Kidney epithelial cell (primary cell): Measurements from ENCODE around the gene SRRD. TPM values are rescaled to one million over a fixed set of nuclear protein-coding genes. Genes with fewer than 3 reads are reported as not detected.

Source experiments
- DNase-seq: peaks from one replicate; pipeline ENCODE4 v3.0.0-alpha.2; 2010; ENCODE audit warnings: low read depth
- H3K27me3 ChIP-seq: 2 replicates; pipeline ENCODE4 v1.6.0; 2011; ENCODE audit warnings: low read length; ENCODE audit not compliant: control insufficient read depth, insufficient read depth
- H3K36me3 ChIP-seq: 2 replicates; pipeline ENCODE4 v1.5.1; 2011; ENCODE audit warnings: low read length; ENCODE audit not compliant: control insufficient read depth, insufficient read depth
- H3K4me3 ChIP-seq: 2 replicates; pipeline ENCODE4 v1.5.1; 2011; ENCODE audit warnings: low read depth, mild to moderate bottlenecking, control low read depth, low read length
- total RNA-seq: library from RNA; depleted of rRNA; stranded (reverse); fragments of >200 nt; gene quantifications from 2 replicates; pipeline ENCODE4 v1.2.3, GENCODE V29; 2015
- TF ChIP-seq, protein P1 (sequence below): IDR thresholded peaks from 2 replicates; pipeline ENCODE4 v1.5.1; 2011; ENCODE audit warnings: mild to moderate bottlenecking, moderate library complexity, low read length, control low read depth, inconsistent platforms; ENCODE audit not compliant: insufficient read depth, poor library complexity, severe bottlenecking

The SRRD gene
- total RNA-seq, 1 donor from 2014 or later: 45.0 TPM

DNA sequence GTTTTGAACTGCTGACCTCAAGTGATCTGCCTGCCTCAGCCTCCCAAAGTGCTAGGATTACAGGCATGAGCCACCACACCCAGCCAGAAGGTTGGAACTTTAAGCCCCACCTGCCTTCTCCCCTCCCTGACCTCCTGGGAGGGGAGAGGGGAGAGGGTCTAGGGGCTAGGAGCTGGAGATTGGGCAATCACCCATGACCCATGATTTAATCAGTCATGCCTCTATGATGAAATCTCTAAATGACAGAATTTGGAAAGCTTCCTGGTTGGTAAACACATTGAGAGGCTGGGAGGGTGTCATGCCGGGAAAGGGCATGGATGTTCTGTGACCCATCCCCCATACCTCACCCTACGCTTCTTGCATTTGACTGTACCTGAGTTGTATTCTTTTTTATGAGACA lies 45.7 kb downstream of the SRRD start:
- Histone ChIP-seq H3K27me3 (no peaks in the 10 kb centered on the region), H3K36me3 (no peaks in the 10 kb centered on the region), H3K4me3 (no peak overlapping the region)
- DNase-seq: no peak
- TF ChIP-seq, protein P1, sequence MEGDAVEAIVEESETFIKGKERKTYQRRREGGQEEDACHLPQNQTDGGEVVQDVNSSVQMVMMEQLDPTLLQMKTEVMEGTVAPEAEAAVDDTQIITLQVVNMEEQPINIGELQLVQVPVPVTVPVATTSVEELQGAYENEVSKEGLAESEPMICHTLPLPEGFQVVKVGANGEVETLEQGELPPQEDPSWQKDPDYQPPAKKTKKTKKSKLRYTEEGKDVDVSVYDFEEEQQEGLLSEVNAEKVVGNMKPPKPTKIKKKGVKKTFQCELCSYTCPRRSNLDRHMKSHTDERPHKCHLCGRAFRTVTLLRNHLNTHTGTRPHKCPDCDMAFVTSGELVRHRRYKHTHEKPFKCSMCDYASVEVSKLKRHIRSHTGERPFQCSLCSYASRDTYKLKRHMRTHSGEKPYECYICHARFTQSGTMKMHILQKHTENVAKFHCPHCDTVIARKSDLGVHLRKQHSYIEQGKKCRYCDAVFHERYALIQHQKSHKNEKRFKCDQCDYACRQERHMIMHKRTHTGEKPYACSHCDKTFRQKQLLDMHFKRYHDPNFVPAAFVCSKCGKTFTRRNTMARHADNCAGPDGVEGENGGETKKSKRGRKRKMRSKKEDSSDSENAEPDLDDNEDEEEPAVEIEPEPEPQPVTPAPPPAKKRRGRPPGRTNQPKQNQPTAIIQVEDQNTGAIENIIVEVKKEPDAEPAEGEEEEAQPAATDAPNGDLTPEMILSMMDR: no peak

DNA sequence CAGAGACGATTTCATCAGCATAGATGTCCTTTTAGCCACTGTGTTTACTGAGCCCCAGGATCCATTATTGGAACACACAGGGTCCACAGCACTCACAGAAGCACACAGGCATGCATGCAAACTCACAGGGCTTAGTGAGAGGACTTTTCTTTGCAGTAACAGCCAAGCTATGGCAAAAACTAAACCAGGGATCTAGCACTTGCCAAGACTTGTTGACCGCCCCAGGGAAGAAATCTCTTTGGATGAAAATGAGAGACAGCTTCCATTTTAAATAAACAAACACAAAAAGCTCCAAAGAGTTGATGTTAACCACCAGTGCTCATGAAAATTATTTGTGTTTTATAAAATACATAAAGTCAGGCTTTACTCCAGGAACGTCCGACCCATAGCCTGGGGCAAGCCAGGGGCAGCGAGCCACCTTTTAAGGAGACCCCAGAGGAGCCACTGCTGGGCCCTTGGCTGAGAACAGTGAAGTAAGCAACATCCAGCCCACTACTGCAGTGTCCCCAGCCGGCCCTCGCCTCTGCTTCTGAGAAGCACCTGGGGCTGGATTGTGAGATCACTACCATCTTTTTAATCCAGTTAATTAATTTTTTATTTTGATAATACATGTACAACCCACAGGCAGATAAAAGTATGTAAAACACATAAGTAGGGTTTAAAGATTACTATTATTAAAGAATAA lies 50.6 kb downstream of the SRRD start:
- Histone ChIP-seq H3K4me3 (no peak overlapping the region), H3K27me3 (no peaks in the 10 kb centered on the region), H3K36me3 (no peaks in the 10 kb centered on the region)
- no peak for DNase-seq
- TF ChIP-seq, protein P1: no peak

DNA sequence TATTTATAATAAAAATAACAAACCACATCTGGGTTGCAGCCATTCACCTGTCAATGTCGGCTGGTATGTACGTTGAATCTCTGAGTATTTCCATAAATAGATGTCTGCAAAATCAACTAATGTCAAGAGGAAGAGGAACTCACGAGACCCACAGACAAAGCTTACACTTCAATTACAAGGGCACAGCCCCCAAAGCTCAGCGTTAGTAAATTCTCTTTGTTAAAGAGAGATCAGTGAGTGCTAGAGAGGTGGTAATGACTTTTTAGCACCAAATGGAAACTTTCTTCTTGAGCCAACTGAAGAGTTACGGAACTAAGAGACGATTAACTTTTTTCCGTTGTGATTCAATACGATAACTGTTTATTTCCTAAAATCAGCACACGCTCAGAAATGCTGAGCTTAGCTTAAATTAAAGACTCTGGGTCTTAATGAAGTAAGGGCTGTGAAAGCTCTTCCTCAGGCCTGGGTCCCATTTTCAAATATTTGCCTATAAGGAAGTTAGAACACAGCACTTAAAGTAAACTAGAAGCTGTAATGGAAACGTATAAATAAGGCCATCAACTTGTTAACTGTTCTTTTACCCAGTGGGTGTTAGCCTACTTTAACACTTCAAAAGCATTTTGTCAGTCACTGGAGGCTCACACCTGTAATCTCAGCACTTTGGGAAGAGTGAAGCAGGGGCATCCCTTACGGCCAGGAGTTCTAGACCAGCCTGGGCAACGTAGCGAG lies 51.4 kb downstream of the SRRD start:
- TF ChIP-seq, protein P1: no peak

DNA sequence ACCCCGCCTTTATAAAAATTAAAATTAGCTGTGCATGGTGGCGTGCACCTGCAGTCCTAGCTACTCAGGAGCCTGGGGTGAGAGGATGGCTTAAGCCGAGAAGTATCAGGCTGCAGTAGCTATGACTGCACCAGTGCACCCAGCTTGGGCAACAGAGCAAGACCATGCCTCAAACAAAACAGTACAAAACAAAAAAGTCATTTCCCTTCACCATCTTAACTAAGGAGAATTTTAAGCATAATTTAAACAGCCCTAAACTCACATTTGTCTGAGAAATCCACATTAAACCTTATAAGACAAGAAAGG lies 51.9 kb downstream of the SRRD start:
- Histone ChIP-seq H3K4me3 (no peak overlapping the region), H3K36me3 (no peaks in the 10 kb centered on the region), H3K27me3 (no peaks in the 10 kb centered on the region)
- TF ChIP-seq, protein P1: no peak
- no peak for DNase-seq

More for the DNA sequence above, 51.4 kb downstream of the SRRD start:
- no peak for DNase-seq
- Histone ChIP-seq H3K36me3 (no peaks in the 10 kb centered on the region), H3K27me3 (no peaks in the 10 kb centered on the region), H3K4me3 (no peak overlapping the region)

DNA sequence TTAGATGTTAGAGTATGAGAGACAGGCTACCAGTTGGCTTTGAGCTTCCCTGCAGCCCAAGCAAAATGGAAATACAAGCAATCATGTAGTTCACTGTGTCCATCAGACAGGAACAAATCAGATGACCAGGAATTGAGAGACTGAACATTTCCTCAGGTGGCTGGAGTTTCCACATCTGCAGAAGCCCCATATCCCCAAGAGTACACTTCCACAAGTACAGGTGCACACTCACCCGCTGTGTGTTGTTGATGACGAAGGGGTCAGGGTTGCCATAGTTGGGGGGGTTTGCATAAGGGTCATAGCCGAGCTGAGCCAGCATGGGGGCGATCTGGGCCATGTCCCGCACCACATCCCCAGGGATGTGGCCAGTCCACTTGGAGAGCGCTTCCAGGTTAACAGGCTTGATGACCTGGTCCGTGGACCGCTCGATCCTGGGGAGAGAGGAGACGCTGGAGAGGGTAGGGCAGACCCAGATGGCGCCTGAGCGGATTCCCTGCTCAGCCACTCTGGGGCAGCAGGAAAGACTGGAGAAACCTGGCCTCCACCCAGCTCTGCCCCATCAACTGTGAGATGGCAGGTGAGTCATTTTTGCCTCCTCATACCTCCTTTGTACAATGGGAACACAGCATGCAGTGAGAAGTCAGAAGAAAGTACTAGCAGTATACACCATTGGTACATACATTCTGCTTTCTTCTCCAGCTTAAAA lies 52.5 kb downstream of the SRRD start:
- Histone ChIP-seq H3K4me3 (no peak overlapping the region), H3K27me3 (no peaks in the 10 kb centered on the region), H3K36me3 (peaks cover 1% of the 10 kb centered on the region)
- DNase-seq: no peak
- TF ChIP-seq, protein P1: no peak
